ENCODE measurements around the gene KIF16B.

KIF16B gene

GRCh38 chr20:16399801-16400200, 173.4 kb downstream of the KIF16B start:
- DNase-seq, result no peak
- no peak overlapping the region for H2AFZ ChIP-seq (ENCODE audit: low read depth, low read length)
- no peak overlapping the region for H3K27ac ChIP-seq (ENCODE audit: low read length)
- no peaks in the 10 kb centered on the region for H3K36me3 ChIP-seq (ENCODE audit: insufficient read depth, low read length)
- H3K79me2 ChIP-seq (ENCODE audit: insufficient read depth, low read length), result no peaks in the 10 kb centered on the region
- no peaks in the 10 kb centered on the region for H3K27me3 ChIP-seq (ENCODE audit: insufficient read depth, low read length, poor library complexity)
- ATAC-seq (ENCODE audit: insufficient read depth, low read depth), result no peak
- H3K9me3 ChIP-seq (ENCODE audit: insufficient read depth, low read length, severe bottlenecking), result no peaks in the 10 kb centered on the region
- no peaks in the 10 kb centered on the region for H3K4me1 ChIP-seq (ENCODE audit: insufficient read depth, low read length)
- no peak for TF ChIP-seq EZH2 (IDR thresholded peaks at IDR 0.05; ENCODE audit: borderline replicate concordance, low read depth, low read length, severe bottlenecking)
- no peak for TF ChIP-seq CTCF (IDR thresholded peaks at IDR 0.05; ENCODE audit: borderline replicate concordance, extremely low read depth, low read length, poor library complexity, severe bottlenecking)
- H4K20me1 ChIP-seq (ENCODE audit: insufficient read depth, low read length), result no peaks in the 10 kb centered on the region
- no peak overlapping the region for H3K9ac ChIP-seq (ENCODE audit: low read depth, low read length)
- no peak overlapping the region for H3K4me2 ChIP-seq (ENCODE audit: insufficient read depth, low read length)
- no peak overlapping the region for H3K4me3 ChIP-seq (ENCODE audit: low read depth in 1 of 2, low read length in 2 of 2)

GRCh38 chr20:16397086-16397485, 176.2 kb downstream of the KIF16B start:
- no peak for DNase-seq
- Histone ChIP-seq H3K27ac (ENCODE audit: low read length) (no peak overlapping the region), H3K4me2 (ENCODE audit: insufficient read depth, low read length) (no peak overlapping the region), H3K9me3 (ENCODE audit: insufficient read depth, low read length, severe bottlenecking) (no peaks in the 10 kb centered on the region), H3K27me3 (ENCODE audit: insufficient read depth, low read length, poor library complexity) (no peaks in the 10 kb centered on the region), H3K36me3 (ENCODE audit: insufficient read depth, low read length) (no peaks in the 10 kb centered on the region), H3K79me2 (ENCODE audit: insufficient read depth, low read length) (no peaks in the 10 kb centered on the region), H3K9ac (ENCODE audit: low read depth, low read length) (no peak overlapping the region), H3K4me3 (ENCODE audit: low read depth in 1 of 2, low read length in 2 of 2) (no peak overlapping the region), H2AFZ (ENCODE audit: low read depth, low read length) (no peak overlapping the region), H3K4me1 (ENCODE audit: insufficient read depth, low read length) (no peaks in the 10 kb centered on the region), H4K20me1 (ENCODE audit: insufficient read depth, low read length) (no peaks in the 10 kb centered on the region)
- no peak for ATAC-seq (ENCODE audit: insufficient read depth, low read depth)
- TF ChIP-seq EZH2 (IDR thresholded peaks at IDR 0.05; ENCODE audit: borderline replicate concordance, low read depth, low read length, severe bottlenecking) (no peak), CTCF (IDR thresholded peaks at IDR 0.05; ENCODE audit: borderline replicate concordance, extremely low read depth, low read length, poor library complexity, severe bottlenecking) (no peak)

GRCh38 chr20:16395366-16395765, 177.9 kb downstream of the KIF16B start:
- H3K27me3 ChIP-seq (ENCODE audit: insufficient read depth, low read length, poor library complexity), result no peaks in the 10 kb centered on the region
- H2AFZ ChIP-seq (ENCODE audit: low read depth, low read length), result no peak overlapping the region
- no peaks in the 10 kb centered on the region for H4K20me1 ChIP-seq (ENCODE audit: insufficient read depth, low read length)
- DNase-seq (no peak), ATAC-seq (ENCODE audit: insufficient read depth, low read depth) (no peak)
- H3K27ac ChIP-seq (ENCODE audit: low read length), result no peak overlapping the region
- no peaks in the 10 kb centered on the region for H3K36me3 ChIP-seq (ENCODE audit: insufficient read depth, low read length)
- H3K4me2 ChIP-seq (ENCODE audit: insufficient read depth, low read length), result no peak overlapping the region
- H3K9ac ChIP-seq (ENCODE audit: low read depth, low read length), result no peak overlapping the region
- no peak overlapping the region for H3K4me3 ChIP-seq (ENCODE audit: low read depth in 1 of 2, low read length in 2 of 2)
- H3K4me1 ChIP-seq (ENCODE audit: insufficient read depth, low read length), result no peaks in the 10 kb centered on the region
- no peaks in the 10 kb centered on the region for H3K79me2 ChIP-seq (ENCODE audit: insufficient read depth, low read length)
- no peak for TF ChIP-seq EZH2 (IDR thresholded peaks at IDR 0.05; ENCODE audit: borderline replicate concordance, low read depth, low read length, severe bottlenecking)
- TF ChIP-seq CTCF (IDR thresholded peaks at IDR 0.05; ENCODE audit: borderline replicate concordance, extremely low read depth, low read length, poor library complexity, severe bottlenecking), result no peak
- H3K9me3 ChIP-seq (ENCODE audit: insufficient read depth, low read length, severe bottlenecking), result no peaks in the 10 kb centered on the region

GRCh38 chr20:16394784-16395183, 178.5 kb downstream of the KIF16B start:
- Histone ChIP-seq H3K27me3 (ENCODE audit: insufficient read depth, low read length, poor library complexity) (no peaks in the 10 kb centered on the region), H3K36me3 (ENCODE audit: insufficient read depth, low read length) (no peaks in the 10 kb centered on the region), H4K20me1 (ENCODE audit: insufficient read depth, low read length) (no peaks in the 10 kb centered on the region), H2AFZ (ENCODE audit: low read depth, low read length) (no peak overlapping the region), H3K4me2 (ENCODE audit: insufficient read depth, low read length) (no peak overlapping the region), H3K79me2 (ENCODE audit: insufficient read depth, low read length) (no peaks in the 10 kb centered on the region), H3K27ac (ENCODE audit: low read length) (no peak overlapping the region), H3K4me1 (ENCODE audit: insufficient read depth, low read length) (no peaks in the 10 kb centered on the region), H3K9ac (ENCODE audit: low read depth, low read length) (no peak overlapping the region), H3K4me3 (ENCODE audit: low read depth in 1 of 2, low read length in 2 of 2) (no peak overlapping the region), H3K9me3 (ENCODE audit: insufficient read depth, low read length, severe bottlenecking) (no peaks in the 10 kb centered on the region)
- no peak for ATAC-seq (ENCODE audit: insufficient read depth, low read depth)
- no peak for DNase-seq
- TF ChIP-seq CTCF (IDR thresholded peaks at IDR 0.05; ENCODE audit: borderline replicate concordance, extremely low read depth, low read length, poor library complexity, severe bottlenecking) (no peak), EZH2 (IDR thresholded peaks at IDR 0.05; ENCODE audit: borderline replicate concordance, low read depth, low read length, severe bottlenecking) (no peak)

All from DND-41 (cell line).